ENCODE data around the gene PTPRF.

GRCh38 chr1:43651902-43652301 is 121.2 kb downstream of the PTPRF start:
- TF ChIP-seq POLR2A (IDR thresholded peaks at IDR 0.05; ENCODE audit: low read length) (no peak), GATA1 (IDR thresholded peaks at IDR 0.05; ENCODE audit: low read depth, low read length) (no peak)
